CD4-positive, alpha-beta T cell treated with Interleukin-17A for 1 hour (primary cell): ENCODE results near the gene CEP41.
"Not testable (repeated sequence)": the region's sequence is repeated elsewhere in the genome, so short reads cannot be mapped to it uniquely, and the experiment has no call there.

ENCODE experiments used
- DNase-seq: peaks from one replicate; pipeline ENCODE4 v3.0.0-alpha.2; 2020

Gene CEP41

DNA sequence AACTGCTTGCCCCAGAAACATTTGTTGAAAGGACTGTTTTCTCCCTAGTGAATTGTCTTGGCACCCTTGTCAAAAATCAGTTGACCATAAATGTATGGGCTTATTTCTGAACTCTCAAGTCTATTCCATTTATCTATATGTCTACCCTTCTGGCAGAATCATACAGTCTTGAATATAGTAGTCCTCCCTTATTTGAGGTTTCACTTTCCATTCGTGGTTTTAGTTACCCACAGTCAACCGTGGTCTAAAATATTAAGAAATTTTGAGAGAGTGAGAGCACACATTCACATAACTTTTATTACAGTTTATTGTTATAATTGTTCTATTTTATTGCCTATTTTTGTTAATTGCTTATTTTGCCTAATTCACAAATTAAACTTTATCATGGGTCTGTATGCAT is 17.4 kb upstream of the CEP41 start:
- DNase-seq, result peak; percentile 19

DNA sequence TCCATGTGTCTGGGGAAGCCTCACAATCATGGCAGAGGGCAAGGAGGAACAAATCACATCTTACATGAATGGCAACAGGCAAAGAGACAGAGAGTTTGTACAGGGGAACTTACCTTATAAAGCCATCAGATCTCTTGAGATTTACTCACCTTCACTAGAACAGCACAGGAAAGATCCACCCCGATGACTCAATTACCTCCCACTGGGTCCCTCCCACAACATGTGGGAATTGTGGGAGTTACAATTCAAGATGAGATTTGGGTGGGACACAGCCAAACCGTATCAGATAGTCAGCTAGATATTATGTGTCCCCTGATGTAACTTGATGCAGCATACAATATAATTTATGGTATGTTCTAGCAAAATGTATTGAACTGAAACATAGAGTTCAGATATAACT is 14.1 kb upstream of the CEP41 start:
- DNase-seq, result no peak

DNA sequence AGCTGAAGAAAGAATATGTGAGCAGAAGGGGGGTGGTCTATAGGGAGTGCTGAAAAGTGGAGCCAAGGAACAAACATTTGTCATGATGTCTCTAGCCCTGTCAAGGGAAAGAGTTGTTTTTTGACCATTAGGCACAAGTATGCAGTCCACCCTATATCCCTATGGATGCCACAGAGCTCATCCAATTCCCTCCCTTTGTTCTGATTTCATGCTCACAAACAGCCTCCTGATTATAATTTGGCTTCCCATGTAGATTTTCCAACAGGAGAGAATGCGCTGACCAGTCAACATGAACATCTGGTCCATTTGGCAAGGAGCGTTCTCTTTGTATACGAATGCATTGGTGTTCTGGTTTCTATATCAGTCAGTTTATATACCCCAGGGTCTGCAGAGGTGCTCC is 12.1 kb upstream of the CEP41 start:
- no peak for DNase-seq

DNA sequence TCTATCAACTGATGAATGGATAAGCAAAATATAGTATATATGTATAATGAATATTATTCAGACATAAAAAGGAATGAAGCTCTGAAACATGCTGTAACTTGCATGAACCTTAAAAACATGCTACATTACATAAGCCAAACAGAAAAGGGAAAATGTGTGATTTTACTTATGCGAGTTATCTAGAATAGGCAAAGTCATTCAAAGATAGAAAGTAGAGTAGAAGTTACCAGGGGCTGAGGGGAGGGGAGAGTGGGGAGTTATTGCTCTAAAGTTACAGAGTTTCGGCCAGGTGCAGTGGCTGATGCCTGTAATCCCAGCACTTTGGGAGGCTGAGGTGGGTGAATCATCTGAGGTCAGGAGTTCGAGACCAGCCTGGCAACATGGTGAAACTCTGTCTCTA is 10.5 kb upstream of the CEP41 start:
- not testable (repeated sequence) for DNase-seq

DNA sequence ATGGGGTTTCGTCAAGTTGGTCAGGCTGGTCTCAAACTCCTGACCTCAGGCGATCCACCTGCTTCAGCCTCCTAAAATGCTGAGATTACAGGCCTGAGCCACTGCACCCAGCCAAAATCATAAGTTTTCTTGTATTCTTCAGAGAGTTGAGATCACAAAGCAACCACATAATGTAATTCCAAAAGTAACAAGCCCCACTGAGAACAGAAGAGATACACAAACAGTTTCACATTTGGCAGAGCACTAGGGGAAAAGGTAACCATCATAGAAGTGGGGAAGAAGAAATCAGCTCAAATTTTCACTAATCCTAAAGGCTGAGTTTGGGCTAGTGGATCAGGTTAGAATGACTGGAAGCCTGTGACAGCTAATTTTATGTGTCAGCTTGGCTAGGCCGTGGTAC is 5.4 kb upstream of the CEP41 start:
- DNase-seq, result no peak

DNA sequence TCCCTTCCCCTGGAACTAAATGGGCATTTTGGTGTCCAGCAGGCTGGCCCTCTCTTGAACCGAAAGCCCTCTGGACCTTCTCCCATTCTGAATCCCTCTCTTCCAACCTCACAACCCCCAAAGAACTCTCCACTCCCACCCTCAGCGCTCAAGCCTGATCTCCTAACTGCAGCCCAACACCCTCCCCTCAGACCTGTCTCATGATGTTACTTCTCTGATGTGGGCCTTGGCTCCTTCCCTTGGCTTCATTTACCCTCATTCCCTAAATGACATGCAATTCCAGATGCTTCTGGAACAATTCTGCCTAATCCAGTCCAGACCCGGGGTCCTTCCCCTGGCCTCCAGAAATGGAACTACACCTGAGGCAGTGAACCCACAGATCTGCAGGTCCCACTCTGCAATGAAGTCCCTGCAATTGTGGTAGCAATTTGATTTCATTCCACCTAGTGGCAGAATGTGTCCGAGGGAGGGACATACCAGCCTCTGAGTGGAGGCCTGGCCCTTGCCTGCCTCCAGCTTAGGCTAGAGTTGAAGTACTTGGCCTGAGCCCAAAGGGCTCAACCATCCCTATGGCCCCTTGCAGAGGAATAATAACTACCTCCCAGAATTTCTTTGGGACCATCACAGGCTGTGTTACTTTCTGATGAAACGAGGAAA is 4.1 kb upstream of the CEP41 start:
- no peak for DNase-seq

DNA sequence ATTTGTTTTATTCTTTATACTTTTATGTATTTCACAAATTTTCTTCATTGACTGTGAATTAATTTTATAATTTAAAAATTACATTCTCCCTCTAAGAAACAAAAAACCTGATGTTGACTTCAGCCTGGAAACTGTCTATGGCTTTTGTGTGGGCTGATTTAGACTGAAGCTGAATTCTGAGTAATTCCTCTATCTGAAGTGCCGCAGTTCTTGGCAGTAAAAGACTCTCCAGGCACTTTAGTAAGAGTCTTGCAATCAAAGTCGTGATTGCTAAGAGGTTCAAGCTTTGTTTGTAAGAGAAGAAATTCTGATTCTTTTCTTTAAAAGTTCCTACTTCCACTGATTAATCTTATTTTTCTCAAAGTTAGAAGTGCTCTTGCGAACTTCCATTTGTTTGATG is 3.4 kb upstream of the CEP41 start:
- no peak for DNase-seq

DNA sequence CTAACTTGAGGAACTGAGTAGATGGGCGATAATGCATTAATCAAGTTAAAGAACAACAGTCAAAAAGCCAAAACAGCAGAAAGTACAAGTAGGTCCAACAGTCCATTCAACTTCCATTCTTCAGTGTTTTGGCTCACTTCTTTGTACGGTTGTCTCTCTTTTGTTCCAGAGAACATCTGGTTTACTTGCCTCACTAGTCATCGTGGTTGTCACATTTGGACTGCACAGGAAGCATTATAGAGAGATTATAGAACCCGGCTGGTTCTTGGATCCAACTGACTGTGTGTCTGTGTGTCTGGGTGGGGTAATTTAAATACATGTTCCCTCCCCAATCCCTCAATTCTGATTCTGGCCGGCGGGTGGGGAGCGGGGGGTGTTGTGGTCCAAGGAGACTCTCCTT is 1.8 kb upstream of the CEP41 start:
- no peak for DNase-seq

DNA sequence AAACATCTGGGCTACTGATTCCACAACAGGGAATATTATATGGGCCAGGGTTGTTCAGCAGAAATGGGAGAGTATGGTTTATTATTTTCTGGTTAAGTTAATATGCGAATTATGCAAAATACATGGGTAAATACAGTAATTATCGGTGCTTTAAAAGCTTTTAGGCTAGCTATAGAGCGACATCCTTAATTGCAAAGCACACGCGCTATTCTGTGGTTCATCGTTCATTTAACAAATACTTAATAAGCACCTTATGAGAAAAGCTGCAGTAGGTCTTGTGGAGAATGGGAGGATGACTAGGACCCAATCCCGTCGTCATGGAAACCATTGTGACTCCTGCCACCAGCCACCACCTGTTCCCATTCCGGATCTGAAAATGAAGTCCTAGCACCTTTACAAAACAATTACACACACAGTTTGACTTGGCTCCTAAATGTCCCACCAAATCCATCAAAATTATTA is 623 bp upstream of the CEP41 start:
- DNase-seq, result no peak

DNA sequence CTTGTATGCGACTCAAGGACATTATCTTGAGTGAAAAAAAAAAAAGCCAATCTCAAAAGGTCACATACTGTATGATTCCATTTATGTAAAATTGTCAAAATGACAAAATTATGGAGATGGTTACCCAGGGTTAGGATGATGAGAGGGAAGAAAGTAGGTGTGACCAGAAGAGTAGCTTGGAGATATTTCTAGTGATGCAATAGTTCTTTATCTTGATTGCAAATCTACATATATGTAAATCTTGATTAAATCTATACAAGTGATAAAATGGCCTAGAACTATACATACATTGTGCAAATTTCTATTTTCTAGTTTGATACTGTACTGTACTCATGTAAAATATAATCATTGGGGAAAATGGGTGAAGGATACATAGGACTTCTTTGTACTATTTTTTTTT is 4.6 kb downstream of the CEP41 start:
- DNase-seq, result no peak

DNA sequence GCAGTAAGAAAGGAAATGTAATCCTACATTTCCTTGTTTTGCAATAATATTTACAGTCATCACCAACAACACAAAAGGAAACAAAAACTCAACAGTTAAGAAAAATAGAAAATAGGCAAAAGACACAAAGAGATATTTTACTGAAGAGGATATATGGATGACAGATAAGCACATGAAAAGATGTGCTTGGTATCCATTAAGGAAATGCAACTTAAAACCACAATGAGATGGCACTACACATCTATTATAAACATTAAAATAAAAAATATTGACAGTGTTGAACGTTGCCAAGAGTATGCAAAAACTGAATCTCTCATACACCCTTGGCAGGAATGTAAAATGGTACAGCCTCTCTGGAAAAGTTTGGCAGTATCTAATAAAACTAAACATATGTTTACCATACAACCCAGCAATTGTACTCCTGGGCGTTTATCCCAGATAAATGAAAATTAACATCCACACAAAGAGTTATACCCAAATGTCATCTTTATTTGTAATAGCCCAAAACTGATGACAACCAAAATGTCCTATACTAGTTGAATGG is 5.4 kb downstream of the CEP41 start:
- DNase-seq, result no peak

DNA sequence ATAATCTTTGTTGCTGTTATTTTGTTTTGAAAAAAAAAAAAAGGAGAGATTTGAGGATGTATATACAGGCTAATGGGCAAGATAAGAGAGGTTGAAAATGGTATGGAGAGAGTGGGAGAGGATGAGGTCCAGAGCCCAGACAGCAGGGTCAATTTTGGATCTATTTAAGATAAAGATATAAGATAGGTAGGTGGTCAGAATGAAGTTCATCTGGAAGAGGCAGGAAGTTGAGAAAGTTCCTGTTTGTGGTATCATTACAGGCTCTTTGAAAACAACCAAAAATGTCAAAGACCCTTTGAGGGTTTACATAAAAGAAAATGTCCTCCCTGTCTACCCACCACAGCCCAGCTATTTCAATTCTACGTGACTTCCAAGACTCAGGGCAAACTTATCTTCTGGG is 7.5 kb downstream of the CEP41 start:
- no peak for DNase-seq

DNA sequence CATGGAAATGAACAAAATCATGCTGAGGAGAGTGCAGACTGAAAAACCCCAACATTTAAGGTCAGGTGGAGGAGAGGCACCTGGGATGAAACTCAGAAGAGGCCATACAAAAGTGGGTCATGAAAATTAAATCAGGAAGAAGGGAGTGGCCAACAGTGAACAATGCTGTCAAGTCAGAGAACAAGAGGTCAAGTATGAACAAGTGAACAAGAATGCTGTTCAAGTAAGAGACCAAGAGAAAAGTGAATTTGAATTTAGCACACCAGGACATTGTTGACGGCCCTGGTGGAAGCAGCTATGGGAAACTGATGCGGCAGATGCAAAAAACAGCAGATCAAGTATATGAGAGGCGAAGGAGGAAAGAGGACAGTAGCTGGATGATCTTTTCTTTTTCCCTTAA is 7.9 kb downstream of the CEP41 start:
- no peak for DNase-seq

DNA sequence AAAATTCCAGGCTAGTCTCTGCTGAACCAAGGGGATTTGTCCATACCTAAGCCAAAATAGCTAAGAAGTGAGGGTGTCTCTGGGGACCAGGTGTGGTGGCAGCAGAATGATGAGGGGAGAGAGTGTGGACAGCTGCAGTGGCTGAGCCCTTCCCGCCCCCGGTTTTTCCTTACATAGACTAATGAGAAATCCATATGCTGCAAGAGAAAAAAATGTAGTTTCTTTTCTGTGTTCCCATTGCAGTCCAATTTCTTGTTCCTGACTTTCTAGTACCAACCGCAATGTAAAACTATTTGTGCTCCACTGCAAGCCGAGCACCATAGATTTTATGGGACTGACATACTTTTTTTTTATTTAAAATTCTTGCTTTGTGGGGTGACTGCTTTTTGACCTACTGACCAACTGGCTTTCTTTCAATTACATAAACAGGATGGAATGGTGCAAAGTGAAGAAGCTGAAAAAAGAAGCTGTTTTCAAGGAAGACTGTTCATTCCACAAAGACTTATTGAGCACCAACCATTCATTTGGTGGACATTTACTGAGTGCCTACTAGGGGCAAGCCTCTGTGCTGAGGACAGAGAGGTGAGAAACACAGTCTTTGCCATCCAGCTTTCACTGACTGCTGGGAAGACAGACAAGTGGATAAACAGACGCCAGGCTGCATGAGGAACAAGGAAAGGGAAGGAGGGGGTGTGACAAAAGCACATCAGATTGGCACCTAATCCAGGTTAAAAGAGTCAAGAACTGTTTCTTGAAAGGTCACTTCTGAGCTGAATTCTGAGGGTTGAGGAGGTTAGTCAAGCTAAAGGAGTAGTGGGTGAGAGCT is 9.8 kb downstream of the CEP41 start:
- DNase-seq, result no peak

DNA sequence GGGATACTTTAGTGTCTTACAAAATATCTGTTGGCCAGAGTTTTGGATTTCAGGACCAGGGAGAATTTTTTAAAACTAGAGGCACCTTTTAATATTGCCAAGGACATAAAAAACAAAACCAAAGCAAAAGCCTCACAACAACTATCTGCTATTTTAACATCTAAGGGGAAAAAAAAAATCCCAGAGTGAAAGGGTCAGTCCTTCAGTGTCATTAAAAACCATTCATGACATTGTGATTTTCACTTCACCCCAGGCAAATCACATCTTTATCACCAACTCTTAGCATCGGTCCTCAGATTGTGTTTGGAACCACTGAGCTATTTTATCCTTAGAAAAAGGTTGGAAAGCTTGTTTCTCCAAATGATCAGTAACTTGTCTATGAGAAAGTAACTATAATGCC is 10.7 kb downstream of the CEP41 start:
- DNase-seq, result no peak

DNA sequence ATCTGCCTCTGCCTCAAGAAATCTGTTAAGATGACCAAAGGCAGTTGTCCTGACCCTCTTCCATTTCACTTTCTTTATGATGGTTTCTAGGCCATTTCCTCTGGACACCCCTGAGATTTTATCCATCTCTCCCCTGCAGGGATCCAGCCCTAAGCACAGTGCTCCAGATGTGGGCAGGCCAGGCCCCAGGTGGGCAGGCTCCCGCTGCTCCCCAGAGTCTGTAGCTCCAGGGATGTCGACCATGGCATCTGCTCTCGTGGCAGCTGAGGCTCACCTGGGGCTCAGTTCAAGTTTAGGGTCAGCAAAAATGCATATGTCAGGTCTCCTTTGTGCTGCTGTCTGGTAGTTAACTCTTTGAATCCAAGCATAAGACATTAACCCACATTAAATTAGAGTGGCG is 11.8 kb downstream of the CEP41 start:
- no peak for DNase-seq

DNA sequence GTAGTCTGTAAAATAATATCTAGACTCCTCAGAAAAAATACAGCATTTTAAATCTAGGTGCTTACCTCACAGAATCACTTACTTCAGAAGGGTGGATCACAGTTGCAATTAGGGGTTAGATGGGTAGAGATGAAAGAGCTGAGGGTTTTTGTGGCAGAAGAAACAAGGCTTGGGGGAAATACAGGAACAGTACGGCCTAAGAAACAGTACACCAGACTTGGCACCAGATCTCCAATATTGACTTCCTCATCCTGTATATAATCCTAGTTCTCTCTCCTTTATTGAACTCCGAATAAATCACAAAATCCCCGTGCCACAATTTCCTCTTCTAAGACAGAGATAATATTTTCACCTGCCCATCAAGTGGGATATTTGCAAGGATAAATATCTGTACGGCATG is 14.3 kb downstream of the CEP41 start:
- DNase-seq, result peak; percentile 16

DNA sequence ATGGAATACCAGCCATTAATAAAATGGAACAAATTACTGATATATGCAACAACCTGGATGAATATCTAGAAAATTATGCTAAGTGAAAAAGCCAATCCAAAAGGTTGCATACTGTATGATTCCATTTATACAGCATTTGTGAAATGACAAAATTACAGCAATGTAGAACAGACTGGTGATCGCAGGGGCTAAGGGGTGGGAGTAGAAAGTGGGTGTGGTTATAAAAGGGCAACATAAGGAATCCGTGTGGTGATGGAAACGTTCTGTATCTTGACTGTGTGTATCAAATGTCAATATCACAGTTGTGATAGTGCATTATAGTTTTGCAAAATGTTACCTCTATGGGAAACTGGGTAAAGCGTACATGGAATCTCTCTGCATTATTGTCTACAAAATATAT is 15.0 kb downstream of the CEP41 start:
- no peak for DNase-seq

DNA sequence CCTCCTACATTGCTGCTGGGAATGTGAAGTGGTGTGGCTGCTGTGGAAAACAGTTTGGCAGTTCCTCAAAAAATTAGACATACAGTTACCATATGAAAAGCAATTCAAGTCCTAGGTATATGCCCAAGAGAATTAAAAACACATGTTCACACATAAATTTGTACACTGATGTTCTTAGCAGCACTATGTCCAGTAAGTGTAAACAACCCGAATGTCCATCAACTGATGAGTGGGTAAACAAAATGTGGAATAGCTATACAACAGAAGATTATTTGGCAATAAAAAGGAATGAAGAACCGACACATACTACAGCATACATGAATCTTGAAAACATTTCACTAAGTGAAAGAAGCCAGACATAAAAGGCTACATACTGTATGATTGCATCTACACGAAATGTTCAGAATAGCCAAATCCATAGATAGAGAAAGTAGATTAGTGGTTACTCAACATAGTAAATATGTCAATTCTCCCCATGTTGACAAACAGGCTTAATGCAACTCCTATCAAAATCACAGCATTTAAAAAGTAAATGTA is 17.2 kb downstream of the CEP41 start:
- no peak for DNase-seq

DNA sequence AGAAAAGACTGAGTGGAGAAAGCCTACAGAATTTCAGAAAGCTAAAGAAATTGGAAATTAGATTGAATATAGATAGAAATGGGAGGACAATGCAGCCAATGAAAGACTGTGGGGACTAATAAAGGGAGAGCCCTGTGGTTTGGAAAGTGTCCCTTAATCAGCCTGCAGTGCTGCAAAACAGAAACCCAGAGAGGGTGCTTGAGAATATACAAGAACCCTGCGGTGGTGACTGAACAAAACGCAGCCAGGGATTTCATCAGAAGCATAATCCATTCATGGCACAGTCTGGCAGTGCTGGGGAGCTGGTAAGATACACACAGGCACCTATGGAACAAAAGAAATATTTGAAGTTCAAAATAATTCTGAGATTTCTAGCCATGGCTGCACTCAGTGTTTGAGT is 19.1 kb downstream of the CEP41 start:
- no peak for DNase-seq

DNA sequence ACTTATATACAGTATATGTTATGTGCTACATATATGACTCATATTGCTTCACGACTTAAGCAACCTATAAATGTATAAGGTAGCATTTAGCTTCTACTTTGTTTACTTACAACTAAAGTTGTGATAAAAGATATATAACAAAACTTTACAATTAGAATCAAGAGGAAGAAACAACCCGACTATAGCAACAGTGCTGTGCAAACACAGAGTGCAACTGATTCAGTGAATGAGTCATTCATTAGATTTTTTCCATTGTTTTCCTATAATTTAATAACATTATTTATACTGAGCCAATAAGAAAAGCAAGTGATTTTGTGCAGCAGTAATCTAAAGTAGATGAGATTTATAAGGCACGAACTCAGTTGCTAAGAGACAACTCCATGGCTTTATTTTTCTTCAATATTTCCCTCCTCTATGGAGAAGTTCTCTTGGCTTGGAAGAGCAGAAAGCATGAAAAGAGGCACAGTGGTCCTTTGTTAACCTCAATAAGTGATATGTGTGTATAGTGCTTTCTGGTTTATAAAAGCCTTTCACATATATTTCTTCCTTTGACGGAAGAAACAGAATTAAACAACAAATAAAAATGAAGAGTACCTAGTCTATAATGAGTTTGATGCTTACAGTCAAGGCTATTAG is 19.8 kb downstream of the CEP41 start:
- DNase-seq, result no peak

DNA sequence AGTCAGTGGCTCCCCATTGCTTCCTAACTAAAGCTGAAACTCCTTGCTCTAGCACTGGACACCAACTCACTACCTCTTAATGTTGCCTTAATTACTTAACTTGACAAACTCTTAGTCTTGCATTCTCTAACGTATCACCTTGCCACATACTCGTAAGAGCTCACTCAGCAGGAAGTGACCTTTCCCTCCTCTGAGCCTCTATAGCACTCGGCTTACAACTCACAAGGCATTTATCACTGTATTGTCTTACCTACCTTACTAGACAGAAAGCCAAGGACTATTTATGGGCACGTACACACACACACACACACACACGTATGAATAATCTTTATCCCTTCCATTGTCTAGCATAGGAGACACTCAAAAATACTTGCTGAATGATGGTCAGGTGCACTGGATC is 21.2 kb downstream of the CEP41 start:
- no peak for DNase-seq

DNA sequence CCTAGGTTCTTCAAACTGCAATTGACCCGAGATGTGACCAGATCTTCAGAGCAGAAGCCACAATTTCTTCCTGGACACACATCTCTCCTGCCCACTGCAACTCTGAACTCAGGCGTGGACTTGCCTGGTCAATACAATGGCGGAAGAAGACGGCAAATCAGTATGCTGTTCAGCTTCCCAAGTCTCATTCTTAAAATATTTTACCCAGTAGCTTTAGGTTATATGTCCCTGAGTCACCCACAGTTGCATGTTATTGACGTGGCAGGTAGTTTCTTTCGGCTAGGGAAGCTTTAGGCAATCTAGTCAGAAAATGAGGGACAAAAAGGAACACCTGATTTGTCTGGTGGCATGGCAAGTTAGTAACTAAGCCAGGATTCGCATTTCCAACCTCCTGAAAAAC is 22.5 kb downstream of the CEP41 start:
- no peak for DNase-seq

DNA sequence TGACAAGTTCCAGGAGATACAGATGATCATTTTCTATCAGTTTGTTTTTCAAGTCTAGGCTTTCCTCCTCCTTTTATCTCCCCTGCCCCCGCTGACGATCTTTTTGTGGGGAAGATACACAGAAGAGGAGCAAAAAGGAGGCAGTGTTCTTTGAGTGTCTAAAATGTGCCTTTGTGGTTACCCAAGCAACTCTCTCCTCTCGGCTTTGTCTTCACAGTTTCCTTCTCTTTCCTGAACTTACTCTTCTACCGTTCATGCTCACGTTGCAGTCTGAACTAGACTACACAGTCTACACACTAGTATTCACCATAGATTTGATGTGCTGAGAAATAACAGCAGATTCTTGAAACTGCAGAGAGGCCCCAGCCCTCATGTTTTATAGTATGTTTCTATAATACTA is 23.6 kb downstream of the CEP41 start:
- no peak for DNase-seq
